ENCODE data around the gene STRIT1. TPM values are rescaled to one million over a fixed set of nuclear protein-coding genes. Genes with fewer than 3 reads are reported as not detected.

Gene STRIT1
- total RNA-seq, 1 experiment from 2014 or later, result not detected

DNA sequence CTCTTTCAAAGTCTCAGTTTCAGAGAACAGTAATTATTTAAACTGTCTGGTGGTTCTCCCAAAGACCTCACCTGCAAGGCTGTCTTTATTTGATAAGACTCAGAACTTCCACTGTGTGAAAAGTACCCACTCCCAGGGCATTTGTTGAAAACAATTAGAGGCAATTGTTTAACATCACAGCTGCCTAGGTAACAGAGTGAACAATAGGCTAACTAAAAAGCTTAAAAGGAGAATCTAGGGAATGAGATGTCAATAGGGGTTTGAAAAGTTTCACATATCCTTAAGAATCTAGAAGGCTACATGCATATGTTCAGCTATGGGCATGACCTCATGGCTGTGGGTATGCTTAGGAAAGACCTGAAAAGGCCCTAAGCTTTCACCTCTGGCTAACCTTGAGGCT, 2.9 kb upstream of the STRIT1 start:
- TF ChIP-seq EZH2 (IDR thresholded peaks at IDR 0.05; ENCODE audit: borderline replicate concordance, low read depth, low read length, poor library complexity, severe bottlenecking), result no peak
- TF ChIP-seq, protein P1, sequence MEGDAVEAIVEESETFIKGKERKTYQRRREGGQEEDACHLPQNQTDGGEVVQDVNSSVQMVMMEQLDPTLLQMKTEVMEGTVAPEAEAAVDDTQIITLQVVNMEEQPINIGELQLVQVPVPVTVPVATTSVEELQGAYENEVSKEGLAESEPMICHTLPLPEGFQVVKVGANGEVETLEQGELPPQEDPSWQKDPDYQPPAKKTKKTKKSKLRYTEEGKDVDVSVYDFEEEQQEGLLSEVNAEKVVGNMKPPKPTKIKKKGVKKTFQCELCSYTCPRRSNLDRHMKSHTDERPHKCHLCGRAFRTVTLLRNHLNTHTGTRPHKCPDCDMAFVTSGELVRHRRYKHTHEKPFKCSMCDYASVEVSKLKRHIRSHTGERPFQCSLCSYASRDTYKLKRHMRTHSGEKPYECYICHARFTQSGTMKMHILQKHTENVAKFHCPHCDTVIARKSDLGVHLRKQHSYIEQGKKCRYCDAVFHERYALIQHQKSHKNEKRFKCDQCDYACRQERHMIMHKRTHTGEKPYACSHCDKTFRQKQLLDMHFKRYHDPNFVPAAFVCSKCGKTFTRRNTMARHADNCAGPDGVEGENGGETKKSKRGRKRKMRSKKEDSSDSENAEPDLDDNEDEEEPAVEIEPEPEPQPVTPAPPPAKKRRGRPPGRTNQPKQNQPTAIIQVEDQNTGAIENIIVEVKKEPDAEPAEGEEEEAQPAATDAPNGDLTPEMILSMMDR (conservative IDR thresholded peaks at IDR 0.05; ENCODE audit: low read depth, low read length), result no peak
- no TSS peak for BruUV-seq (replicated peaks)
- ChIA-PET POLR2A (ENCODE audit: low non-redundant PET) (no interaction called here), CTCF (no interaction called here)
- Histone ChIP-seq H3K36me3 (ENCODE audit: insufficient read depth, low read length, poor library complexity, severe bottlenecking) (no peaks in the 10 kb centered on the region), H3K27me3 (replicated peaks; ENCODE audit: insufficient read depth, low read depth, low read length, poor library complexity) (no peaks in the 10 kb centered on the region), H3K4me3 (ENCODE audit: low read depth, low read length, poor library complexity, severe bottlenecking) (no peak overlapping the region), H3K4me1 (ENCODE audit: insufficient read depth, low read length, poor library complexity, severe bottlenecking) (no peaks in the 10 kb centered on the region), H3K27ac (ENCODE audit: low read depth, low read length, poor library complexity, severe bottlenecking) (no peak overlapping the region), H3K9me3 (ENCODE audit: low read depth, low read length, poor library complexity, severe bottlenecking) (peaks cover 4% of the 10 kb centered on the region)
- DNase-seq (ENCODE audit: low spot score), result no peak
- intact Hi-C loops (cut with micrococcal nuclease; ENCODE audit: unreplicated experiment), result no loop called here

DNA sequence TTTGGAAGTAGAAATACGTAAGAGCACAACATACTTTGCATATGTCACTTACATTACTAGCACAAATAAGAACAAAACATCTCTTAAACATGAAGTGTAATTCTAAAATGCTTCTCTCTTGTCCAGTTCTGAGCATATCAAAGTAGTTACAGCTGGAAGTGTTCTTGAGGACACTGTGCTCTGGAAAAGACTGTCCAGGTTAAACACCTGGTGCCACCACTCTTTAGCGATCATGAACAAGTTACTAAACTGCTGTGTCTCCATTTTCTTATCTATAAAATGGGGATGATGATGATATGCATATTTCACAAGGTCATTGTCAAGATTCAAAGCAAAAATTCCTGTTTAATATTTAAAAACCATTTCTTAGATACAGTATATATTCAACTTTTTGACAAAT, 790 bp downstream of the STRIT1 start:
- H3K4me1 ChIP-seq (ENCODE audit: insufficient read depth, low read length, poor library complexity, severe bottlenecking), result no peaks in the 10 kb centered on the region
- no peaks in the 10 kb centered on the region for H3K36me3 ChIP-seq (ENCODE audit: insufficient read depth, low read length, poor library complexity, severe bottlenecking)
- intact Hi-C loops (cut with micrococcal nuclease; ENCODE audit: unreplicated experiment), result no loop called here
- no peak overlapping the region for H3K4me3 ChIP-seq (ENCODE audit: low read depth, low read length, poor library complexity, severe bottlenecking)
- ChIA-PET CTCF (no interaction called here), POLR2A (ENCODE audit: low non-redundant PET) (no interaction called here)
- BruUV-seq (replicated peaks), result no TSS peak
- TF ChIP-seq, protein P1 (conservative IDR thresholded peaks at IDR 0.05; ENCODE audit: low read depth, low read length), result no peak
- no peak for TF ChIP-seq EZH2 (IDR thresholded peaks at IDR 0.05; ENCODE audit: borderline replicate concordance, low read depth, low read length, poor library complexity, severe bottlenecking)
- no peak overlapping the region for H3K27ac ChIP-seq (ENCODE audit: low read depth, low read length, poor library complexity, severe bottlenecking)
- H3K27me3 ChIP-seq (replicated peaks; ENCODE audit: insufficient read depth, low read depth, low read length, poor library complexity), result no peaks in the 10 kb centered on the region
- no peak for DNase-seq (ENCODE audit: low spot score)
- peaks cover 4% of the 10 kb centered on the region for H3K9me3 ChIP-seq (ENCODE audit: low read depth, low read length, poor library complexity, severe bottlenecking)

DNA sequence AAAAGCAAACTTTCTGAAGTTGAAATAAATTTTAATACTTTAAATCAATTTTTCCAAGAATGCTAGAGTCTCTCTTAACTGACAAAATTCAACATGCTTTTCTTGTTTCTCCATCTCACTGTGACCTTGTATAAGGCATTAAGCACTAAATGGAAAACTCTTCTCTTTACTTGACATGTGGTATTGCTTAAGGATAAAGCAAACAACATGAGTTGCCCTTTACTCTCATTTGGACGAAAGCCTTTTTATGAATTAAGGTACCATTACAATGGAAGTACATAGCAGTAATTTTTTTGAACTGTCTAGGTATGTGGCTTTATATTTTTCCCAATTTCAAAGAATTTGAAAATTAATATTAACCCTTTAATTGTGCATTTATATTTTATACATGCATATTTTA, 1.4 kb downstream of the STRIT1 start:
- peaks cover 1% of the 10 kb centered on the region for H3K9me3 ChIP-seq (ENCODE audit: low read depth, low read length, poor library complexity, severe bottlenecking)
- DNase-seq (ENCODE audit: low spot score), result no peak
- H3K36me3 ChIP-seq (ENCODE audit: insufficient read depth, low read length, poor library complexity, severe bottlenecking), result no peaks in the 10 kb centered on the region
- no peak overlapping the region for H3K4me3 ChIP-seq (ENCODE audit: low read depth, low read length, poor library complexity, severe bottlenecking)
- no TSS peak for BruUV-seq (replicated peaks)
- no peaks in the 10 kb centered on the region for H3K4me1 ChIP-seq (ENCODE audit: insufficient read depth, low read length, poor library complexity, severe bottlenecking)
- ChIA-PET POLR2A (ENCODE audit: low non-redundant PET) (no interaction called here), CTCF (no interaction called here)
- intact Hi-C loops (cut with micrococcal nuclease; ENCODE audit: unreplicated experiment), result no loop called here
- no peaks in the 10 kb centered on the region for H3K27me3 ChIP-seq (replicated peaks; ENCODE audit: insufficient read depth, low read depth, low read length, poor library complexity)
- H3K27ac ChIP-seq (ENCODE audit: low read depth, low read length, poor library complexity, severe bottlenecking), result no peak overlapping the region
- TF ChIP-seq, protein P1 (conservative IDR thresholded peaks at IDR 0.05; ENCODE audit: low read depth, low read length), result no peak
- TF ChIP-seq EZH2 (IDR thresholded peaks at IDR 0.05; ENCODE audit: borderline replicate concordance, low read depth, low read length, poor library complexity, severe bottlenecking), result no peak
